Adrenal gland (tissue), 5 donors: ENCODE data around the gene VWA8.
"Not testable (repeated sequence)": the region's sequence is repeated elsewhere in the genome, so short reads cannot be mapped to it uniquely, and the experiment has no call there.

Source experiments
- POLR2A ChIP-seq, 2 donors: fragments of 450-650 bp; IDR thresholded peaks; one replicate each; pipeline ENCODE4 v1.6.1; 2017; ENCODE audit warnings: antibody characterized with exemption in 2 of 2, mild to moderate bottlenecking in 2 of 2, moderate library complexity in 1 of 2
- TF ChIP-seq, protein P1 (sequence below), 6 experiments: fragments of 450-650 bp in 4 of 6; fragments of 200-600 bp in 2 of 6; sonication (generic) in 1 of 6; IDR thresholded peaks; 1 replicate in 5 of 6; 2 replicates in 1 of 6; pipeline versions ENCODE4 v1.5.1 to v1.8.0; 2016 to 2021; ENCODE audit warnings: antibody characterized with exemption in 6 of 6, mild to moderate bottlenecking in 2 of 6, moderate library complexity in 1 of 6
- donor health status: DM: no; HTN: no; CAD: no.

DNA sequence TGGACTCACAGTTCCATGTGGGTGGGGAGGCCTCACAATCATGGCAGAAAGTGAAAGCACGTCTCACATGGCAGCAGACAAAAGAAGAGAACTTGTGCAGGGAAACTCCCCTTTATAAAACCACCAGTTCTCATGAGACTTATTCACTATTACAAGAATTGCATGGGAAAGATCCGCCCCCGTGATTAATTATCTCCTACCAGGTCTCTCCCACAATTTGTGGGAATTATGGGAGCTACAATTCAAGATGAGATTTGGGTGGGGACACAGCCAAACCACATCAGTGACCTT lies 157.5 kb downstream of the VWA8 start:
- TF ChIP-seq, protein P1, sequence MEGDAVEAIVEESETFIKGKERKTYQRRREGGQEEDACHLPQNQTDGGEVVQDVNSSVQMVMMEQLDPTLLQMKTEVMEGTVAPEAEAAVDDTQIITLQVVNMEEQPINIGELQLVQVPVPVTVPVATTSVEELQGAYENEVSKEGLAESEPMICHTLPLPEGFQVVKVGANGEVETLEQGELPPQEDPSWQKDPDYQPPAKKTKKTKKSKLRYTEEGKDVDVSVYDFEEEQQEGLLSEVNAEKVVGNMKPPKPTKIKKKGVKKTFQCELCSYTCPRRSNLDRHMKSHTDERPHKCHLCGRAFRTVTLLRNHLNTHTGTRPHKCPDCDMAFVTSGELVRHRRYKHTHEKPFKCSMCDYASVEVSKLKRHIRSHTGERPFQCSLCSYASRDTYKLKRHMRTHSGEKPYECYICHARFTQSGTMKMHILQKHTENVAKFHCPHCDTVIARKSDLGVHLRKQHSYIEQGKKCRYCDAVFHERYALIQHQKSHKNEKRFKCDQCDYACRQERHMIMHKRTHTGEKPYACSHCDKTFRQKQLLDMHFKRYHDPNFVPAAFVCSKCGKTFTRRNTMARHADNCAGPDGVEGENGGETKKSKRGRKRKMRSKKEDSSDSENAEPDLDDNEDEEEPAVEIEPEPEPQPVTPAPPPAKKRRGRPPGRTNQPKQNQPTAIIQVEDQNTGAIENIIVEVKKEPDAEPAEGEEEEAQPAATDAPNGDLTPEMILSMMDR (IDR thresholded peaks at IDR 0.05), result not testable (repeated sequence)
- not testable (repeated sequence) for TF ChIP-seq POLR2A (IDR thresholded peaks at IDR 0.05)
